Right lobe of liver (tissue), 4 donors: ENCODE results near the gene WDR83.

Source experiments
- POLR2A ChIP-seq: fragments of 450-650 bp; IDR thresholded peaks from one replicate; pipeline ENCODE4 v1.6.1; 2017; ENCODE audit warnings: antibody characterized with exemption, mild to moderate bottlenecking
- TF ChIP-seq, protein P1 (sequence below), 4 donors: fragments of 200-600 bp in 3 of 4; fragments of 450-650 bp in 1 of 4; IDR thresholded peaks; one replicate each; pipeline versions ENCODE4 v1.5.1 to v1.8.0; 2016 to 2022; ENCODE audit warnings: antibody characterized with exemption in 4 of 4, mild to moderate bottlenecking in 2 of 4
- donor health status: DM: no; HTN: no; CAD: no.
- donor health status: DM: no; HTN: no; CAD: no.
- donor health status: DM: no; HTN: yes; CAD: no.

DNA sequence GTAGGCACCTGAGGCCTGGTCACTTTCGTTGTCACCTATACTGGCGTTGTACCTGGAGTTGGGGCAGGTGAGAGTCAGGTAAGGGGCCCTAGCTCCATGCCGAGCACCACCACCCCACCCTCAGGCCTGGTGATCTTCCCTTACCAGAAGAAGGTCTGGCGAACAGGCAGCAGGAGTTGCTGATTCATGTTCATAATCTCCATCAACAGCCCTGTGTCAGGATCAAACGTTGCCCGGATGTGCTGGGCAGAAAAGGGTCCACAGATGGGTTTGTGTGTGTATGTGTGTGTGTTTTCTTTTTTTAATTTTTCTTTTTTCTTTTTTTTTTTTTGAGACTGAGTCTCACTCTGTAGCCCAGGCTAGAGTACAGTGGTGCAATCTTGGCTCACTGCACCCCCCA lies 14.4 kb upstream of the WDR83 start:
- TF ChIP-seq, protein P1, sequence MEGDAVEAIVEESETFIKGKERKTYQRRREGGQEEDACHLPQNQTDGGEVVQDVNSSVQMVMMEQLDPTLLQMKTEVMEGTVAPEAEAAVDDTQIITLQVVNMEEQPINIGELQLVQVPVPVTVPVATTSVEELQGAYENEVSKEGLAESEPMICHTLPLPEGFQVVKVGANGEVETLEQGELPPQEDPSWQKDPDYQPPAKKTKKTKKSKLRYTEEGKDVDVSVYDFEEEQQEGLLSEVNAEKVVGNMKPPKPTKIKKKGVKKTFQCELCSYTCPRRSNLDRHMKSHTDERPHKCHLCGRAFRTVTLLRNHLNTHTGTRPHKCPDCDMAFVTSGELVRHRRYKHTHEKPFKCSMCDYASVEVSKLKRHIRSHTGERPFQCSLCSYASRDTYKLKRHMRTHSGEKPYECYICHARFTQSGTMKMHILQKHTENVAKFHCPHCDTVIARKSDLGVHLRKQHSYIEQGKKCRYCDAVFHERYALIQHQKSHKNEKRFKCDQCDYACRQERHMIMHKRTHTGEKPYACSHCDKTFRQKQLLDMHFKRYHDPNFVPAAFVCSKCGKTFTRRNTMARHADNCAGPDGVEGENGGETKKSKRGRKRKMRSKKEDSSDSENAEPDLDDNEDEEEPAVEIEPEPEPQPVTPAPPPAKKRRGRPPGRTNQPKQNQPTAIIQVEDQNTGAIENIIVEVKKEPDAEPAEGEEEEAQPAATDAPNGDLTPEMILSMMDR (IDR thresholded peaks at IDR 0.05) = no peak
- no peak for TF ChIP-seq POLR2A
